Kidney epithelial cell (primary cell): Measurements from ENCODE around the gene GBGT1. TPM values are rescaled to one million over a fixed set of nuclear protein-coding genes. Genes with fewer than 3 reads are reported as not detected.

Experiments
- DNase-seq: peaks from one replicate; pipeline ENCODE4 v3.0.0-alpha.2; 2010; ENCODE audit warnings: low read depth
- H3K27me3 ChIP-seq: 2 replicates; pipeline ENCODE4 v1.6.0; 2011; ENCODE audit warnings: low read length; ENCODE audit not compliant: control insufficient read depth, insufficient read depth
- H3K36me3 ChIP-seq: 2 replicates; pipeline ENCODE4 v1.5.1; 2011; ENCODE audit warnings: low read length; ENCODE audit not compliant: control insufficient read depth, insufficient read depth
- H3K4me3 ChIP-seq: 2 replicates; pipeline ENCODE4 v1.5.1; 2011; ENCODE audit warnings: low read depth, mild to moderate bottlenecking, control low read depth, low read length
- CTCF ChIP-seq: IDR thresholded peaks from 2 replicates; pipeline ENCODE4 v1.5.1; 2011; ENCODE audit warnings: mild to moderate bottlenecking, moderate library complexity, low read length, control low read depth, inconsistent platforms; ENCODE audit not compliant: insufficient read depth, poor library complexity, severe bottlenecking
- total RNA-seq: library from RNA; depleted of rRNA; stranded (reverse); fragments of >200 nt; gene quantifications from 2 replicates; pipeline ENCODE4 v1.2.3, GENCODE V29; 2015

The GBGT1 gene
- total RNA-seq, 1 donor from 2014 or later = 12.4 TPM

- TF ChIP-seq CTCF = no peak
- no peak overlapping the region for H3K4me3 ChIP-seq
- H3K36me3 ChIP-seq = peaks cover 7% of the 10 kb centered on the region
- no peaks in the 10 kb centered on the region for H3K27me3 ChIP-seq
- no peak for DNase-seq
Observed at GRCh38 chr9:133111808-133112662, 51.7 kb downstream of the GBGT1 start.

- Histone ChIP-seq H3K36me3 (peaks cover 8% of the 10 kb centered on the region), H3K27me3 (no peaks in the 10 kb centered on the region), H3K4me3 (no peak overlapping the region)
- TF ChIP-seq CTCF = no peak
- DNase-seq = no peak
Observed at GRCh38 chr9:133109931-133110650, 53.6 kb downstream of the GBGT1 start.

GRCh38 chr9:133108794-133109641 lies 54.7 kb downstream of the GBGT1 start:
- no peak for TF ChIP-seq CTCF

GRCh38 chr9:133107961-133108793 lies 55.5 kb downstream of the GBGT1 start:
- TF ChIP-seq CTCF = no peak
- peaks cover 7% of the 10 kb centered on the region for H3K36me3 ChIP-seq

More at GRCh38 chr9:133108794-133109641, 54.7 kb downstream of the GBGT1 start:
- Histone ChIP-seq H3K4me3 (no peak overlapping the region), H3K36me3 (peaks cover 7% of the 10 kb centered on the region), H3K27me3 (no peaks in the 10 kb centered on the region)
- DNase-seq = no peak

GRCh38 chr9:133107245-133107722 lies 56.4 kb downstream of the GBGT1 start:
- H3K36me3 ChIP-seq = peaks cover 9% of the 10 kb centered on the region
- H3K27me3 ChIP-seq = no peaks in the 10 kb centered on the region
- DNase-seq = no peak
- no peak overlapping the region for H3K4me3 ChIP-seq
- no peak for TF ChIP-seq CTCF

More at GRCh38 chr9:133107961-133108793, 55.5 kb downstream of the GBGT1 start:
- Histone ChIP-seq H3K4me3 (no peak overlapping the region), H3K27me3 (no peaks in the 10 kb centered on the region)
- no peak for DNase-seq
